ENCODE measurements around the gene NEUROG2.
"Not testable (repeated sequence)": the region's sequence is repeated elsewhere in the genome, so short reads cannot be mapped to it uniquely, and the experiment has no call there.

The NEUROG2 gene

GRCh38 chr4:112516066-112516470 is at the start of gene NEUROG2:
NEUROG2 (minus strand) TSS chr4:112516180; CDS start chr4:112515475, 705 bp downstream.
- DNase-seq = no peak

- no peak for DNase-seq
Measured at GRCh38 chr4:112564706-112565270, 48.8 kb upstream of the NEUROG2 start.

GRCh38 chr4:112563431-112564200 is 47.6 kb upstream of the NEUROG2 start:
- DNase-seq = no peak

- DNase-seq = no peak
Measured at GRCh38 chr4:112562254-112562879, 46.4 kb upstream of the NEUROG2 start.

- DNase-seq = no peak
Measured at GRCh38 chr4:112560084-112560483, 44.1 kb upstream of the NEUROG2 start.

- no peak for DNase-seq
Measured at GRCh38 chr4:112559053-112559452, 43.1 kb upstream of the NEUROG2 start.

- DNase-seq = no peak
Measured at GRCh38 chr4:112557676-112558411, 41.9 kb upstream of the NEUROG2 start.

- not testable (repeated sequence) for DNase-seq
Measured at GRCh38 chr4:112554271-112554670, 38.3 kb upstream of the NEUROG2 start.

GRCh38 chr4:112552668-112553067 is 36.7 kb upstream of the NEUROG2 start:
- DNase-seq = no peak

- no peak for DNase-seq
Measured at GRCh38 chr4:112550728-112551127, 34.7 kb upstream of the NEUROG2 start.

- DNase-seq = no peak
Measured at GRCh38 chr4:112546476-112546875, 30.5 kb upstream of the NEUROG2 start.

GRCh38 chr4:112545346-112545745 is 29.4 kb upstream of the NEUROG2 start:
- DNase-seq = no peak

- DNase-seq = no peak
Measured at GRCh38 chr4:112540695-112541094, 24.7 kb upstream of the NEUROG2 start.

GRCh38 chr4:112536123-112536522 is 20.1 kb upstream of the NEUROG2 start:
- DNase-seq = no peak

GRCh38 chr4:112532267-112532666 is 16.3 kb upstream of the NEUROG2 start:
- no peak for DNase-seq

- DNase-seq = no peak
Measured at GRCh38 chr4:112531146-112531545, 15.2 kb upstream of the NEUROG2 start.

- no peak for DNase-seq
Measured at GRCh38 chr4:112526061-112526460, 10.1 kb upstream of the NEUROG2 start.

- DNase-seq = peak; percentile 87 to 88
Measured at GRCh38 chr4:112523764-112524505, 8.0 kb upstream of the NEUROG2 start.

GRCh38 chr4:112523008-112523721 is 7.2 kb upstream of the NEUROG2 start:
- peak; percentile 59 to 73 for DNase-seq

GRCh38 chr4:112522431-112522830 is 6.5 kb upstream of the NEUROG2 start:
- peak; percentile 18 to 23 for DNase-seq

GRCh38 chr4:112521123-112522023 is 5.4 kb upstream of the NEUROG2 start:
- peak in 1 of 2 experiments; percentile 32 for DNase-seq

All from activated T-cell treated with anti-CD3 and anti-CD28 coated beads, Interleukin-2, amount 50 U/mL, for 48 hours (primary cell).